CD4-positive, alpha-beta T cell treated with Interleukin-4 for 4 hours (primary cell): ENCODE data around the gene NEU2.

ENCODE experiments used
- DNase-seq: peaks from one replicate; pipeline ENCODE4 v3.0.0-alpha.2; 2020

The NEU2 gene

DNA sequence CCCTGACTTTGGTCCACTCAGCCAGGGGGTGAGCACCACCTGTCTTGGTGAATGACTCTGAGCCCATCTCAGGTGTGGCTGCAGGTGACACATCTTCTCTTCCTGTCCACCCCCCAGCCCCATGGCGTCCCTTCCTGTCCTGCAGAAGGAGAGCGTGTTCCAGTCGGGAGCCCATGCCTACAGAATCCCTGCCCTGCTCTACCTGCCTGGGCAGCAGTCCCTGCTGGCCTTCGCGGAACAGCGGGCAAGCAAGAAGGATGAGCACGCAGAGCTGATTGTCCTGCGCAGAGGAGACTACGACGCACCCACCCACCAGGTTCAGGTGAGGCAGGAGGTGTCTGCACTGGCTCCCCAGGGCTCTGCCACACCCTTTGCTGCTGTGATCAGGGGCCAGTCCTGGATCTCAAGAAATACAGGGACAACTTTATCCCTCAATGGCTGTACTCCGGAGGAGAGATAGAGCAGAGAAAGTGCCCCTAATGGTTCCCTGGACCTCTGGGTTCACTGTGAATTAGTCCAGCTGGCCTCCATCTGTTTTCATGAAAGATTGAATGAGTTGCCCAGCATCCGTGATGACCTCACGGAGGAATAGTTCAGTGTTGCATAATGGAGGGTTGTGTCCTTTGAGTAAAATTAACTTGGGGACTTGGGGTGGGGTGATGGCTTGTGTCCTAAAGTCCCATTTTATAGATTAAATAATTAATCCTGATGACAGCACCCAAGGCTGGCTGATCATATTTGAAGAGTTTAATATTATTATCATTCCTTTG is at the start of gene NEU2:
TSS of gene NEU2 (plus strand) at position 122 of the 770 bp plus-strand sequence. CDS start at position 122, 0 bp downstream.
- DNase-seq, result no peak

DNA sequence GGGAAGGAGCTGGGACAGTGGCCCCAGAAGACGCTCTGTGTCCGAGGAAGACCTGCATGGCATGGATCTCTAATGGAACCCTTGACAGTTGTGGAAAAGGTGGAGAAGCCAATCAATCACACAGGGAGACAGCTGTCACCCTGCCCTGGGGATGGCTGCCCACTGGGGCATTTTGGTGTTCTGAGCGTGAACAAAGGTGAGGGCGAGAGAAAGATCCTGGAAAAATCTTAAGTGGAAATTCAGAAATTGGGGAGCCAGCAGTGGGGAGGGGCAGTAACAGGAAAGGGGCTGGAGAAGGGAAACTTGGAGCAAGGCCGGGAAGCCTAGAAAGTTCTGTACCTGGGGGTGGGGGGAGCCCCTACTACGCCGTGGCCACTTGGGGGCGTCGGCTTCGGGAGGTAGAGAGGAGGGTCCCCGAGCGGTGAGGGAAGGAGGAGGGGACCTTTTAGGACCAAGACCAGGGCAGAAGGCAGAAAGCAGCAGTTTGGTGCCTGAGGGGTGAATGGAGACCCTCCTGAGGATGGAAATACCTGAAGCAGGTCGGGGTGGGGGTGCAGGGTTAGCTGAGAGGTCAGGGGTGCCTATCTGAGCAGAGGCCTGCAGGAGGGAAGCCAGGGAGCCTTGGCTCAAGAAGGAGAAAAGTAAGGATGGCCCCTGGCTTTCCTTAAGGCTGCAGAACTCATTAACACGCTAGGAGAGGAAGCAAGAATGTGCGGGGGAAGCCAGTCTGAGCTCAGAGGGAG is 49.4 kb upstream of the NEU2 start:
- no peak for DNase-seq

- DNase-seq, result no peak
Measured at GRCh38 chr2:232983669-232984140, 48.8 kb upstream of the NEU2 start.

DNA sequence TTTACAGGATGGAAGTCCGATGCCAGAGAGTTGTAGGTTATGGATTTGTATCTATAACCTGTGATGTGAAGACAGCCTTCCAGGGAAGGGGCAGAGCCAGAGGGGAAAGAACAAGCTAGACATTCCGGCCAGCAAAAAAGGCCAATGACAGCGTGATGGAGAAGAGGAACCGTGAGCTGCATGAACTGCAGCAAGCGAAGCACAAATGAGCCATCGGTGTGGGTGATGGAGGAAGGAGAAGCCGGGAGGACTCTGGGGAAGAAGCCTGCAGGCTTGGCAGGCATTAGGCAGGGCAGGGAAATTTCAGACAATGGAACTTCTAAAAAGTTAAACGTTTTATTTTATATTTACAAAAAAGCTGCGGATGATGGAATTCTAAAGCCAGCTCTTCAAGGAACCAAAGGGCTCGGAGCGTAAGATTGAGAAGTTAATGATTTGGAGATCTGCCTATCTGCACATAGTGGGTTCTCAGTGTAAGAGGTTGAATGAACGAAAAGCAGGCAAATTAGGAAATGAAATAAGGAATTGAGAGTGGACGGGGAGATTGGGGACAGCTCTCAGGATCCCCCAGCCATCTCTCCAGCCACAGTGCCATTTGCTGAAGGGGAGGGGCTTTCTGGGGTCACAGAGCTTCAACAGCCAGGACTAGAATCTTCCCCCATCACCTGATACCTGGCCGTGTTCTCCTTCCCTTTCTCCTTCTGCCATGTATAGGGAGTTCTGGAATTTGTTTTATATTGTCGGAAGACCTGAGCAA is 47.8 kb upstream of the NEU2 start:
- DNase-seq, result no peak

DNA sequence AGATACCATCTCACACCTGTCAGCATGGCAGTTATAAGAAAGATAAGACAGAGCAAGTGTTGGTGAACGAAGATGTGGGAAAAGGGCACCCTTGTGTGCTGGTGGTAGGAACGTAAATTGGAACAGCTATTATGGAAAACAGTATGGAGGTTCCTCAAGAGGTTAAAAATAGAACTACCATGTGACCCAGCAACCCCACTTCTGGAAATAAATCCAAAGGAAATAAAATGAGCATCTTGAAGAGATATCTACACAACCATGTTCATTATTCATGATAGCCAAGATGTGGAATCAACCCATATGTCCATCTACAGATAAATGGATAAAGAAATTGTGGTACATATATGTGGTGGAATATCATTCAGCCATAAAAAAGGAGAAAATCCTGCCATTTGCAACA is 46.3 kb upstream of the NEU2 start:
- no peak for DNase-seq

DNA sequence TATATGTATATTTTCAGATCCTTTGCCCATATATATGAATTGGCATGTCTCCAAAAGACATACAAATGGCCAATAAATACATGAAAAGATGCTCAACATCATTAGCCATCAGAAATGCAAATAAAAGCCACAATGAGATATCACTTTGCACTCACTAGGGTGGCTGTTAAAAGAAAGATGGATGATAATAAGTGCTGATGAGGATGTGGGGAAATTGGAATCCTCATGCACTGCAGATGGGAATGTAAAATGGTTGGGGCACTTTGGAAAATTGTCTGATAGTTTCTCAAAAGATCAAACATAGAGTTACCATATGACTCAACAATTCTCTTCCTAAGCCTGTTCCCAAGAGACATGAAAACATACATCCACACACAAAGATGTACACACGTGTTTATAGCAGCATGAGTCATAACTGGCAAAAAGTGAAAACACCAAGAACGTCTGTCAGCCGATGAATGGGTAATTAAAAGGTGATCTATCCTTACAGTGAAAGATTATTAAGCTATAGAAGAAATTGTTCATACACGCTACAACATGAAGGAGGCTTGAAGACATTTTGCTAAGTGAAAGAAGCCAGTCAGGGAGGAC is 39.1 kb upstream of the NEU2 start:
- no peak for DNase-seq

DNA sequence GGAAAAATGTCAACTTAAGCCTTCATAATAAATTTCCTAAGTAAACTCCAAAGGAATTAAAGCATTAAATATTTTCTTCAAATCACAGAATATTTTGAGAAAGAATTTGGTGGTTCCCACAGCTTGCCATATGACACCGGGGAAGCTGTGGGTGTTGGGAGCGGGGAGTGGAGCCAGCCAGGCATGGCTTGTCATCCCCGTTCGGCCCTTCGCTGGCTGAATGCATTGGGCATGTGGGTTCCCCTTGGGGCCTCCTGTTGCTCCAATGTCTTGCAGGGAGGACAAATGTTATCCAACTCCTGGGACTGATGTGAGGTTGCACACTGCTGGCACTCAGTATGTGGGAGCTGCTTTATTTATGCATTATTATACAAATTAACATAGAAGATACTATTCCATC is 38.0 kb upstream of the NEU2 start:
- no peak for DNase-seq

GRCh38 chr2:232997749-232998665 is 34.5 kb upstream of the NEU2 start:
- DNase-seq, result no peak

DNA sequence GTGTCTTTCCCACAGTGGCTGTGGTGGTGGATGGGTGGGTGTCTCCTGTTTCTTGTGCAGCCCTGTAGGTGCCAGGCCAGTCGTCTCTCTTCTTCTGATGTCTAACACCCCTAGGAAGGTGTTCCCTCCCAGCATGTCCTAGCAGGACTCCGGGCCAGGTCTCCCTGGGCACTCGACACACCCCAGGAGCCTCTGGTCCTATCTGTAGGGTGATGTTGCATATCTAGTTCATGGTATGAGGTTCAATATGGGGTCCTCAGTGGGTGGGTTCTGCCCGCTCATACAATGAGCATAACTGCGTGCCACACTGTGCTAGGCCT is 33.8 kb upstream of the NEU2 start:
- no peak for DNase-seq

DNA sequence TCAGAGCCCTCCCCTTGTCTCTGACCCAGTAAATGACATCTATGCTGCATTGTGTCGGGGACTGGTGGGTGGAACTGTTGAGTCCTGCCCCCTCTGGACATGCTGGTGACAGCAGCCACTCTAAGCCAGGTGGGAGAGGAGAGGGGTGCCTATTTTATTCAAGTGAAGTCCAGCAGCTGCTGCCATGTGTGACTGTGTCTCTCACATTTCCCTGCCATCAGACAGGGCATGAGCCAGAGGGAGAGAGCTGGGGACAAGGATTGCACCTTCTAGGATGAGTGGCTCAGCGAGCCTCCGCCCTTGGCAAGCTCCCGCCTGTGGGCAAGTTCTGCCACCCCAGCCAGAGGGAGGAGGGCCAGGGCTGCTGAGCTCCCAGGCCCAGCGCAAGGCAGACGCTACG is 33.1 kb upstream of the NEU2 start:
- no peak for DNase-seq

GRCh38 chr2:233000886-233001750 is 31.4 kb upstream of the NEU2 start:
- DNase-seq, result no peak

- DNase-seq, result no peak
Measured at GRCh38 chr2:233002829-233003657, 29.4 kb upstream of the NEU2 start.

DNA sequence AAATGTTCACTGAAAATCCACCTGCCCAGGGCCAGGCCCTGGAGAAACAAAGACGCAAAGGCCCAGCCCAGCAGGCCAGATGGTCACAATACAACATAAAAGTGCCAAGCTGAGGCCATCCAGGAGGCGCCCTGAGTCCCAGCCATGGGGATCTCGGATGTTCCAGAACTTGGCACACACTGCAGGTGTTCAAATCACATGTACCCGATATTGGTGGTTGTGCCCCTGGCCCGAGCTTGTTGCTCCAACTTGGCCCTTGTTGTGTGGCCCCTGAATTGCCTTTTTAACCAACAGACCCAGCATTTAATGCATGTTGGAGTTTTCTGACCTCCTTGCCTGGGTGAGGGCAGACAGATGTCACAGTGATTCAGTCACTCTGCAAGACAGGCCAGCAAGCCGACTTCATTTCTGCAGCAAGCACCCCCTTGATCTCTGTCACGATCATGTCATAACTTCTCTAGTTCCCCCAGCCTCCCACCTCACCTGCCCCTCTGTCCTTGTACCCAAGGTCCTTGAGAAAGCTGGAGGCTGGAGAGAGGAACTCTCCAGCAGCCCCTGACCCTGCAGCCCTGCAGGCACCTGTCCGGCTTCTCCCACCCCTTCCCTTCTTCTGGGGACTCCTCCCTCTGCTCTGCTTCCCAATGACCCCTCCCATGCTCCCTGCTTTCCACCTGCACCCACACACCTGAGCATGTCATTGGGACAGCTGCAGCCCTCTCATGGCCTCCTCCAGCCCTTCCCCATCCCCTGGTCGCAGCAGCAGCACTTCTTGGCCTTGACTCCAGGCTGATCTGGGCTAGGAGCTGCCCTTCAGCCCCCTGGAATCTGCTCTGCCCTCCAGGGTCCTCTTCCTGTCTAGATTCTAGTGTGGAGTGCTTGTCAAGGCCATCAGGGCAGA is 28.6 kb upstream of the NEU2 start:
- DNase-seq, result no peak

DNA sequence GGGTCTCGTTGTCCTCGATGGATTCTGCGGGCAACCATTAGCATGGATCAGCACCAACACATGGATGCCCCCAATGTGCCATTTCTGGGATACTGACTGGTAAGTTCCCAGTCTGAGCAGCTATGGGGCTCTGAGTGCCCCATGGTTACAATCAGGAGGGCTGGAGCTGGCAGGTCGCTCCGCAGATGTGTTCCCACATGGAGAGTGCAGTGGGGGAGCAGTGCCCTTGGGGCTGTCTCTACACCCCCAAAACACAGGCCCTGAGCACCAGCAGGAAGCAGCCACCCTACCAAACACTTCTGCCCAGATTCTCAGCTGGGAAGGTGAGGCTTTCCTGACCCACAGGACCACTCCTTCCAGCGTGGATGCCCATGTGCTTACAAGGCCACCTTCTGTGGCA is 27.4 kb upstream of the NEU2 start:
- DNase-seq, result no peak

DNA sequence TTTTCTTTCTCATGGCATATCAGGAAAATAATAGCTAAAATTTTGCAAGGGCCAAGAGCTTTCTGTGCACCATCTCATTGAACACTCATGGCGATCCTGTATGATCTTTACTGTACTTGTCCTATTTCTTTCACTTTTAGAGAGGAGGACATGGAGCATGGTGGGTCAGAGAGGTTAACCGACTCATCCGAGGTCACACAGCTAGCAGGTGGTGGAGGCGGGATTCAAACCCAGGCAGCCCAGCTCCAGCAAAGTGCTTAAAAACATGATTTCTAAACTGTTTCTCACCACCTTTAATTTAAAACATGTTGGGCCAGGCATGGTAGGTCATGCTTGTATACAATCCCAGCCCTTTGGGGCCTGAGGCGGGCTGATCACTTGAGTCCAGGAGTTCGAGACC is 25.8 kb upstream of the NEU2 start:
- no peak for DNase-seq

DNA sequence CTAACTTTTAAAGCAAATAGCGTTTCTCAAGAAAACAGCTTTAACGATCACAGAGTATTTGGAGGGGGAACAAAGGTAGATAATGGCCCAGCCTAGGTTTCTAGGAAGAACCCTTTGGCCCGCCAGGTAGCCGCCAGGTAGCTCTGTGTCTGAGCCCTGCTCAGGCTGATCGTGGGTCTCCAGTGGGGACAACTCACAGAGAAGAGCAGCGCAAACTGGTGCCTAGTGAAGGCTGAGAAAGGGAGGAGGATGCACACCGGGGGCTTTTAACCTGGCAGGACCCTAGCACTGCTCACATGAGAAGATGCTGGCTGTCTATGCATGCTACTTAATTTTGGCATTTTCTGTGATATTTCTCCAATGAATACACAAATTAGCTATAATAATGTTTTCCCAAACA is 25.2 kb upstream of the NEU2 start:
- DNase-seq, result no peak

GRCh38 chr2:233007739-233008138 is 24.7 kb upstream of the NEU2 start:
- no peak for DNase-seq

DNA sequence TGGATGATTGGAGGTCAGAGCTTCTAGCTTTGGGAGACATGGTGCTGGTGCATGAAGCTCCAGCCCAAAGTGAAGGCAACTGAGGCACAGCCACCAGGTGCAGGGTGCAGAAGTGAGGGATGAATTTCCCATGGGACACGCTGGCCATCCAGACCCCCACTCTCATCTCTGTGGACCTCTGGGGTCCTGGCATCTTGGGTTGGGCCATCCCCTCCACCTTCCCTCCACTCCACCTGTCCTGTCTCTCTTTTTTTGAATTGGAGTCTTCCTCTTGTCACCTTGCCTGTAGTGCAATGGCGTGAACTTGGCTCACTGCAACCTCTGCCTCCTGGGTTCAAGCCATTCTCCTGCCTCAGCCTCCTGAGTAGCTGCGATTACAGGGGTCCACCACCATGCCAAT is 22.8 kb upstream of the NEU2 start:
- no peak for DNase-seq

DNA sequence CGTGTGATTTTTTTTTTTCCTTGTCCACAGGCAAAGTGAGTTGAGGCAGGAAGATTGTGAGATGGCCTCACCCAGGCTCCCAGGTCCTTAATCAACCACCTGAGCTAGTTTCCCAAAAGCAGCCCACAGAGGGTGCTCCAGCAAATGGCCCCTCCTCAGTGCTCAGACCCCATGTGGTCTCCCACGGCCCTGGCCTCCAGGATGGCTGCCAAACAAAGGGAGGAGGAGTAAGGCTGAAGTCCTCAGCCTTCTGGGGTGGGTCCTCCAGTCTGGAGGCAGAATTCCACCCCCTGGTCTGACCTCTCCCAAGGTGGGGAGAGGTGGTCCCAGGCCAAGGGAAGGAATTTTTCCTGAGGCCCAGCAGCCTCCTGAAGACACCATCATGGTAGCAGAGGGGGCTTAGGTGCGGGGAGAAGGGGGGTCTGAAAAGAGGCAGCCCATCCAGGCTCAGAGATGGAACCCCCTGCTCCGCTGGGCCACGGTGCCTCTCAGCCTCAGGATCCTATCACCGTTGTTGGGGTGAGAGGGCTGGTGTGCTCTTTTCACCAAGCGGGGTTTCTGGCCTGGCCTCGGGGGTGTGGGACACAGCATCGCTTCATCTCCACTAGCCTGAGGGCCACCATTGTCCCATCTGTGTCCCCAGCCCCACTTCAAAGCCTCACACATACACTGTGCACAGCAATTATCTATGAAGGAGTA is 21.8 kb upstream of the NEU2 start:
- no peak for DNase-seq
